ENCODE data around the gene HLCS. TPM values are rescaled to one million over a fixed set of nuclear protein-coding genes. Genes with fewer than 3 reads are reported as not detected.

HLCS gene
- polyA plus RNA-seq, 1 of the 3 experiments (the other 2 are of a cell fraction), result 13.0 TPM

GRCh38 chr21:36891692-36892091 lies 74.8 kb downstream of the HLCS start:
- Histone ChIP-seq H3K36me3 (replicated peaks in 1 of 2; ENCODE audit: control insufficient read depth in 1 of 2, insufficient read depth in 2 of 2, low read length in 1 of 2) (peaks cover 0 to 7% of the 10 kb centered on the region in 2 experiments), H3K27me3 (ENCODE audit: insufficient read depth) (no peaks in the 10 kb centered on the region), H3K9me3 (no peaks in the 10 kb centered on the region), H3K9ac (no peak overlapping the region), H3K9me2 (no peaks in the 10 kb centered on the region), H3F3A (replicated peaks; ENCODE audit: insufficient read depth) (no peaks in the 10 kb centered on the region), H3K4me1 (ENCODE audit: control insufficient read depth in 1 of 2, insufficient read depth in 2 of 2, low read depth in 1 of 2, low read length in 1 of 2) (peaks cover 4% of the 10 kb centered on the region in 2 experiments; a peak in 3 of 4 replicates), H3K27ac (ENCODE audit: low read depth in 2 of 2, low read length in 1 of 2) (no peak overlapping the region), H2AFZ (ENCODE audit: low read depth) (no peak overlapping the region), H3K79me2 (ENCODE audit: insufficient read depth) (no peaks in the 10 kb centered on the region), H3K4me2 (no peak overlapping the region), H3K4me3 (ENCODE audit: low read depth in 2 of 2, low read length in 1 of 2) (no peak overlapping the region), H4K20me1 (ENCODE audit: insufficient read depth) (no peaks in the 10 kb centered on the region)
- CTCF ChIA-PET, result interaction anchor here (0.6 kb wide), 1 partner anchor 89 kb away, joined by 3 read pairs; no protein-coding TSS in a partner anchor
- 78% methylated on average over 2 of the region's 2 CpGs for WGBS (ENCODE audit: low lambda C conversion rate)
- POLR2A ChIA-PET, result no interaction called here
- no peak for DNase-seq
- TF ChIP-seq GATA2 (CRISPR knock-in tag; IDR thresholded peaks at IDR 0.05) (no peak), FOXJ3 (CRISPR knock-in tag; IDR thresholded peaks at IDR 0.05) (no peak), RXRA (IDR thresholded peaks at IDR 0.05; ENCODE audit: borderline replicate concordance, low read depth) (no peak), EP300 (IDR thresholded peaks at IDR 0.05; ENCODE audit: borderline replicate concordance in 1 of 2, low read depth in 1 of 2, low read length in 1 of 2) (no peak), MXI1 (IDR thresholded peaks at IDR 0.05; ENCODE audit: low read depth, low read length) (no peak), NFIC (IDR thresholded peaks at IDR 0.05; ENCODE audit: borderline replicate concordance) (no peak), EZH2phosphoT487 (IDR thresholded peaks at IDR 0.05; ENCODE audit: borderline replicate concordance, low read depth) (no peak), CTCF (IDR thresholded peaks at IDR 0.05) (no peak), TAF1 (IDR thresholded peaks at IDR 0.05; ENCODE audit: borderline replicate concordance, low read depth, low read length) (no peak)
- TF ChIP-seq, protein P1, sequence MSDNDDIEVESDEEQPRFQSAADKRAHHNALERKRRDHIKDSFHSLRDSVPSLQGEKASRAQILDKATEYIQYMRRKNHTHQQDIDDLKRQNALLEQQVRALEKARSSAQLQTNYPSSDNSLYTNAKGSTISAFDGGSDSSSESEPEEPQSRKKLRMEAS (IDR thresholded peaks at IDR 0.05; ENCODE audit: low read depth), result no peak
- TF ChIP-seq, protein P2, sequence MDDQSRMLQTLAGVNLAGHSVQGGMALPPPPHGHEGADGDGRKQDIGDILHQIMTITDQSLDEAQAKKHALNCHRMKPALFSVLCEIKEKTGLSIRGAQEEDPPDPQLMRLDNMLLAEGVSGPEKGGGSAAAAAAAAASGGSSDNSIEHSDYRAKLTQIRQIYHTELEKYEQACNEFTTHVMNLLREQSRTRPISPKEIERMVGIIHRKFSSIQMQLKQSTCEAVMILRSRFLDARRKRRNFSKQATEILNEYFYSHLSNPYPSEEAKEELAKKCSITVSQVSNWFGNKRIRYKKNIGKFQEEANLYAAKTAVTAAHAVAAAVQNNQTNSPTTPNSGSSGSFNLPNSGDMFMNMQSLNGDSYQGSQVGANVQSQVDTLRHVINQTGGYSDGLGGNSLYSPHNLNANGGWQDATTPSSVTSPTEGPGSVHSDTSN (IDR thresholded peaks at IDR 0.05), result no peak
- TF ChIP-seq, protein P3, sequence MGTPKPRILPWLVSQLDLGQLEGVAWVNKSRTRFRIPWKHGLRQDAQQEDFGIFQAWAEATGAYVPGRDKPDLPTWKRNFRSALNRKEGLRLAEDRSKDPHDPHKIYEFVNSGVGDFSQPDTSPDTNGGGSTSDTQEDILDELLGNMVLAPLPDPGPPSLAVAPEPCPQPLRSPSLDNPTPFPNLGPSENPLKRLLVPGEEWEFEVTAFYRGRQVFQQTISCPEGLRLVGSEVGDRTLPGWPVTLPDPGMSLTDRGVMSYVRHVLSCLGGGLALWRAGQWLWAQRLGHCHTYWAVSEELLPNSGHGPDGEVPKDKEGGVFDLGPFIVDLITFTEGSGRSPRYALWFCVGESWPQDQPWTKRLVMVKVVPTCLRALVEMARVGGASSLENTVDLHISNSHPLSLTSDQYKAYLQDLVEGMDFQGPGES (IDR thresholded peaks at IDR 0.05; ENCODE audit: low read depth, low read length), result no peak
- TF ChIP-seq, protein P4, sequence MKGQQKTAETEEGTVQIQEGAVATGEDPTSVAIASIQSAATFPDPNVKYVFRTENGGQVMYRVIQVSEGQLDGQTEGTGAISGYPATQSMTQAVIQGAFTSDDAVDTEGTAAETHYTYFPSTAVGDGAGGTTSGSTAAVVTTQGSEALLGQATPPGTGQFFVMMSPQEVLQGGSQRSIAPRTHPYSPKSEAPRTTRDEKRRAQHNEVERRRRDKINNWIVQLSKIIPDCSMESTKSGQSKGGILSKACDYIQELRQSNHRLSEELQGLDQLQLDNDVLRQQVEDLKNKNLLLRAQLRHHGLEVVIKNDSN (IDR thresholded peaks at IDR 0.05; ENCODE audit: borderline replicate concordance, low read depth), result no peak
